Measurements from ENCODE around the gene ACTN4.

Gene ACTN4

GRCh38 chr19:38726761-38727301 lies 79.4 kb downstream of the ACTN4 start:
- no peak overlapping the region for H3K9ac ChIP-seq (ENCODE audit: insufficient read length)
- no peaks in the 10 kb centered on the region for H3K9me3 ChIP-seq (ENCODE audit: low read depth, low read length)
- no peak for DNase-seq (ENCODE audit: low read depth, low spot score)
- TF ChIP-seq FOXP2 (optimal IDR thresholded peaks at IDR 0.05; ENCODE audit: control extremely low read depth, extremely low read length, insufficient read depth), result no peak
- no peak for TF ChIP-seq POLR2AphosphoS5 (IDR thresholded peaks at IDR 0.05; ENCODE audit: borderline replicate concordance, low read depth, low read length)
- no peak for TF ChIP-seq EZH2 (IDR thresholded peaks at IDR 0.05)
- peaks cover 19% of the 10 kb centered on the region; the same call in 1 of the 2 replicates for H3K36me3 ChIP-seq (ENCODE audit: insufficient read depth, low read length)
- no peak overlapping the region for H3K27ac ChIP-seq
- H3K4me3 ChIP-seq, result no peak overlapping the region

DNA sequence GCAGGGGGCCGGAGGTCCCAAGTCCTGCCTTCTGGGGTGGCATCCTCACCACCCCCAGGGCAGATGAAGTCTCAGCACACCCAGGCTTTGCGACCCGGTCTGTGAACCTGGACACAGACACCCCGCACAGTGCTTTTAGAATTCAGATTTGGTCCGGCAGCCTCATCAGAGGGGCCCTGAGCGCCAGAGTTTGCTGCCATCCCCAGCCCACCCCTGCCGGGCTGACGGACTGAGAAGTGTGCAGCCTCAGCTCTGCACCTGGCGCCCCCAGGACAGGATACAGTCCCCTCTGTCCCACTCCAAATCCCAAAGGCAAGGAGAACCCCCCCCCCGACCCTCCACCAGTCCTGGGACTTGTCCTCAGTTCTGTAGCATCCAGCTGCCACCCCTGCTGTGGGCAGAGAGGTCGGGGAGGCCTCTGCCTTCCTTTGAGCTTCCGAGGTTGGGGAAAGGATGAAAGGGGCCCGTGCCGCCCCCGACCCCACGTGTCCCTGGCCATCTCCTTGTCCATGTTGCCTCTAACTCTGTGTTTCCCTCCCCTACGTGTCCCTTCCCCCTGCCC lies 79.9 kb downstream of the ACTN4 start:
- no peak for DNase-seq (ENCODE audit: low read depth, low spot score)
- H3K4me3 ChIP-seq, result no peak overlapping the region
- H3K36me3 ChIP-seq (ENCODE audit: insufficient read depth, low read length), result peaks cover 19% of the 10 kb centered on the region; the same call in 1 of the 2 replicates
- no peak for TF ChIP-seq FOXP2 (optimal IDR thresholded peaks at IDR 0.05; ENCODE audit: control extremely low read depth, extremely low read length, insufficient read depth)
- no peak for TF ChIP-seq POLR2AphosphoS5 (IDR thresholded peaks at IDR 0.05; ENCODE audit: borderline replicate concordance, low read depth, low read length)
- TF ChIP-seq EZH2 (IDR thresholded peaks at IDR 0.05), result no peak
- H3K27ac ChIP-seq, result no peak overlapping the region
- no peak overlapping the region for H3K9ac ChIP-seq (ENCODE audit: insufficient read length)
- no peaks in the 10 kb centered on the region for H3K9me3 ChIP-seq (ENCODE audit: low read depth, low read length)

- Histone ChIP-seq H3K27ac (no peak overlapping the region), H3K9me3 (ENCODE audit: low read depth, low read length) (no peaks in the 10 kb centered on the region), H3K9ac (ENCODE audit: insufficient read length) (no peak overlapping the region), H3K4me3 (no peak overlapping the region), H3K36me3 (ENCODE audit: insufficient read depth, low read length) (peaks cover 19% of the 10 kb centered on the region; the same call in 1 of the 2 replicates)
- no peak for DNase-seq (ENCODE audit: low read depth, low spot score)
- TF ChIP-seq POLR2AphosphoS5 (IDR thresholded peaks at IDR 0.05; ENCODE audit: borderline replicate concordance, low read depth, low read length) (no peak; the same call in 1 of the 2 replicates), EZH2 (IDR thresholded peaks at IDR 0.05) (no peak), FOXP2 (optimal IDR thresholded peaks at IDR 0.05; ENCODE audit: control extremely low read depth, extremely low read length, insufficient read depth) (no peak)
Measured at GRCh38 chr19:38727868-38728660, 80.6 kb downstream of the ACTN4 start.

DNA sequence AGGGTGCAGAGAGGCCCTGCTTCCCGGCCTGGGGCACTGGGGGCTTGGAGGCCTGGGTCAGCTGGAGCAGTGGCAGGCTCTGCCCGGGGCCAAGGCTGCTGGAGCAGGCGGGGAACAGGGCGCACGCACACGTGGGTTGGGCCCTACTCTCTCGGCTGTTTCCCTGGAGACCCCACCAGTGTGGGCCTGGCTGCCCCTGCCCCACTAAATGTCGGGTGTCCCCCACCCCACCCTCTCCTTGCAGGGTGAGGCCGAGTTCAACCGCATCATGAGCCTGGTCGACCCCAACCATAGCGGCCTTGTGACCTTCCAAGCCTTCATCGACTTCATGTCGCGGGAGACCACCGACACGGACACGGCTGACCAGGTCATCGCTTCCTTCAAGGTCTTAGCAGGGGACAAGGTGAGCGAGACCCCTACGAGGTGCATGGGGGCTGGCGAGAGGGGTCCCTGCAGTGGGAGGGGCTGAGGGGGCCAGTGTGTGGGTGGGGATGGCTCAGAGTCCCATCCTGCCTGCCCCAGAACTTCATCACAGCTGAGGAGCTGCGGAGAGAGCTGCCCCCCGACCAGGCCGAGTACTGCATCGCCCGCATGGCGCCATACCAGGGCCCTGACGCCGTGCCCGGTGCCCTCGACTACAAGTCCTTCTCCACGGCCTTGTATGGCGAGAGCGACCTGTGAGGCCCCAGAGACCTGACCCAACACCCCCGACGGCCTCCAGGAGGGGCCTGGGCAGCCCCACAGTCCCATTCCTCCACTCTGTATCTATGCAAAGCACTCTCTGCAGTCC lies 81.5 kb downstream of the ACTN4 start:
- no peaks in the 10 kb centered on the region for H3K9me3 ChIP-seq (ENCODE audit: low read depth, low read length)
- H3K27ac ChIP-seq, result no peak overlapping the region
- DNase-seq (ENCODE audit: low read depth, low spot score), result no peak
- H3K9ac ChIP-seq (ENCODE audit: insufficient read length), result no peak overlapping the region
- TF ChIP-seq EZH2 (IDR thresholded peaks at IDR 0.05), result no peak
- TF ChIP-seq POLR2AphosphoS5 (IDR thresholded peaks at IDR 0.05; ENCODE audit: borderline replicate concordance, low read depth, low read length), result no peak
- no peak for TF ChIP-seq FOXP2 (optimal IDR thresholded peaks at IDR 0.05; ENCODE audit: control extremely low read depth, extremely low read length, insufficient read depth)
- no peak overlapping the region for H3K4me3 ChIP-seq
- peaks cover 13% of the 10 kb centered on the region; the same call in 1 of the 2 replicates for H3K36me3 ChIP-seq (ENCODE audit: insufficient read depth, low read length)

DNA sequence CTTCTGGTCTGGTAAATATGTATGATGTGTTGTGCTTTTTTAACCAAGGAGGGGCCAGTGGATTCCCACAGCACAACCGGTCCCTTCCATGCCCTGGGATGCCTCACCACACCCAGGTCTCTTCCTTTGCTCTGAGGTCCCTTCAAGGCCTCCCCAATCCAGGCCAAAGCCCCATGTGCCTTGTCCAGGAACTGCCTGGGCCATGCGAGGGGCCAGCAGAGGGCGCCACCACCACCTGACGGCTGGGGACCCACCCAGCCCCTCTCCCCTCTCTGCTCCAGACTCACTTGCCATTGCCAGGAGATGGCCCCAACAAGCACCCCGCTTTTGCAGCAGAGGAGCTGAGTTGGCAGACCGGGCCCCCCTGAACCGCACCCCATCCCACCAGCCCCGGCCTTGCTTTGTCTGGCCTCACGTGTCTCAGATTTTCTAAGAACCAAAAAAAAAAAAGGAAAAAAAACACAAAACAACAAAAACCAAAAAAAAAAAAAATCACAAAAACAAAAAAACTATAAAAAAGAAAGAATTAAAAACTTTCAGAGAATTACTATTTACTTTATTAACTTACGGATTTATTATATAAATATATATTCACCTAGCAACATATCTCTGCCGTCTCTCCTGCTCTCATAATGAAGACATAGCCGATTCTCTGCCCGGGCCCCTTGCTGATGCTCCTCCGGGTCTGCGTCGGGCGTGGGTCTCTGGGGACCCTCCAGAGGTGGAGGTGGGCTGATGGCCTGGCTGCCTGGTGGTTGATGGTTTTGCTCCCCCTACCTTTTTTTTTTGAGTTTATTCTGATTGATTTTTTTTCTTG lies 82.4 kb downstream of the ACTN4 start:
- no peak overlapping the region for H3K9ac ChIP-seq (ENCODE audit: insufficient read length)
- H3K4me3 ChIP-seq, result no peak overlapping the region
- no peak overlapping the region for H3K27ac ChIP-seq
- no peaks in the 10 kb centered on the region for H3K9me3 ChIP-seq (ENCODE audit: low read depth, low read length)
- TF ChIP-seq FOXP2 (optimal IDR thresholded peaks at IDR 0.05; ENCODE audit: control extremely low read depth, extremely low read length, insufficient read depth) (no peak), EZH2 (IDR thresholded peaks at IDR 0.05) (no peak), POLR2AphosphoS5 (IDR thresholded peaks at IDR 0.05; ENCODE audit: borderline replicate concordance, low read depth, low read length) (no peak)
- no peak for DNase-seq (ENCODE audit: low read depth, low spot score)
- peaks cover 11% of the 10 kb centered on the region; the same call in 1 of the 2 replicates for H3K36me3 ChIP-seq (ENCODE audit: insufficient read depth, low read length)

DNA sequence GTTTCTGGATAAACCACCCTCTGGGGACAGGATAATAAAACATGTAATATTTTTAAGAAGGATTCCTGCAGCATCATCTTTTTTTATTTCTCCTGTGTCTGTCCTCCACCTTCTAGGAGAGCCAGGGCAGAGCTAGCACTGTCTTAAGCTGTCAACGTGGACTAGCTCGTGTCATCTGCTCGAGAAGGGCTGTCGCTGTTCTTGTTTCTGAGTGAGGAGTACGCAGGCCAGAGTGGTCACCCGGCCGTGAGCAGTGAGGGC lies 83.0 kb downstream of the ACTN4 start:
- no peak for TF ChIP-seq EZH2 (IDR thresholded peaks at IDR 0.05)
- TF ChIP-seq FOXP2 (optimal IDR thresholded peaks at IDR 0.05; ENCODE audit: control extremely low read depth, extremely low read length, insufficient read depth), result no peak
- TF ChIP-seq POLR2AphosphoS5 (IDR thresholded peaks at IDR 0.05; ENCODE audit: borderline replicate concordance, low read depth, low read length), result no peak

DNA sequence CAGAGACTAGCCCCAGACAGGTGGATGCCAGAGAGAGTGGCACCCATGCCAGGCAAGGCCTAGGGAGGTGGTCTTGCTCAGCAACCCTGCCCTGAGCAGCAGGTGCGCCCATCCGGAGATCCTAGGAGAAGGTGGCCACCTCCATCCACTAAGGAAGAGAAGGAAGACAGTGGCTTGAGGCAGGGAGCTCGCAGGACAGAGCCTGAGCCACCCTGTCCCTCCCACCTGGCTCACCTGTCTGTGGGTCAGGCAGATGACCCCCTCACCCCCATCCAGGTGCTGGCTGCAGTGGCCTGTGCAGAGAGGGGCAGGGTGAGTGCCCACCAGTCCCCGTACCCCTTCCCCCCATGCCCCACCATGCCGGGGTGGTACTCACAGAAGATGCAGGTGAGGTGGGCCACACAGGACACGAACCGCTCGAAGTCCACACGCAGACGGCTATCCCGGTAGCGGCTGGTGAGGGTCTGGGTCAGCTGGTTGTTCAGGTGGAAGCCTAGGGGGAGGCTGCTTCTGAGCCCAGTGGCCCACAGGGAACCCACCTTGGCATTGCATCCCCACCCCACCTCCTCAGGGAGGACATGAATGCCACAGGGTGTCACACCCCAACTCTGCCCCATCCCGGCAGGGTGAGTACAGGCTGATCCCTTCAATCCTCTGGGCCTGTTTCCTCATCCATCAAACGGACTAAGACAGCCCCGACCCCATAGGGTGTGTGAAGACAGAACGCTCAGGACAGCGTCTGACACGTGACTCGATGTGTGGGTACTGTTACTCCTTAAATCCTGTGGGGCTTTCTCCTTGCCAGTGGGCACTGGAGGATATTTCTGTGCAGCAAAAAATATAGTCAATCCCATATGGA lies 83.5 kb downstream of the ACTN4 start:
- no peak for DNase-seq (ENCODE audit: low read depth, low spot score)
- peak overlapping the region; percentile 54; the same call in 1 of the 2 replicates for H3K27ac ChIP-seq
- H3K36me3 ChIP-seq (ENCODE audit: insufficient read depth, low read length), result peaks cover 5% of the 10 kb centered on the region; the same call in 1 of the 2 replicates
- no peaks in the 10 kb centered on the region for H3K9me3 ChIP-seq (ENCODE audit: low read depth, low read length)
- TF ChIP-seq FOXP2 (optimal IDR thresholded peaks at IDR 0.05; ENCODE audit: control extremely low read depth, extremely low read length, insufficient read depth) (no peak), POLR2AphosphoS5 (IDR thresholded peaks at IDR 0.05; ENCODE audit: borderline replicate concordance, low read depth, low read length) (no peak), EZH2 (IDR thresholded peaks at IDR 0.05) (no peak)
- H3K4me3 ChIP-seq, result no peak overlapping the region
- no peak overlapping the region for H3K9ac ChIP-seq (ENCODE audit: insufficient read length)

More for the DNA sequence above, 83.0 kb downstream of the ACTN4 start:
- no peak for DNase-seq (ENCODE audit: low read depth, low spot score)
- no peaks in the 10 kb centered on the region for H3K9me3 ChIP-seq (ENCODE audit: low read depth, low read length)
- H3K36me3 ChIP-seq (ENCODE audit: insufficient read depth, low read length), result peaks cover 6% of the 10 kb centered on the region; the same call in 1 of the 2 replicates
- H3K4me3 ChIP-seq, result no peak overlapping the region
- H3K9ac ChIP-seq (ENCODE audit: insufficient read length), result no peak overlapping the region
- H3K27ac ChIP-seq, result no peak overlapping the region

Measured in SK-N-MC (cell line).